Upper lobe of left lung (tissue), 6 donors: Measurements from ENCODE around the gene TAF1L. TPM values are rescaled to one million over a fixed set of nuclear protein-coding genes. Genes with fewer than 3 reads are reported as not detected.

ENCODE experiments used
- ATAC-seq, 2 donors: fragments of 200-7000 bp; cut with Tn5 transposase; one replicate each; pipeline ENCODE4 v1.9.1; 2022; ENCODE audit warnings: mild to moderate bottlenecking in 2 of 2, moderate library complexity in 2 of 2; ENCODE audit not compliant: low FRiP score in 2 of 2
- DNase-seq, 2 donors: peaks; one replicate each; pipeline ENCODE4 v3.0.0-alpha.2; 2019 to 2020
- H3K27ac ChIP-seq, 4 donors: fragments of 200-600 bp; sonication (generic); one replicate each; pipeline ENCODE4 v1.5.1; 2016 to 2019
- H3K27me3 ChIP-seq, 4 donors: fragments of 200-600 bp; sonication (generic); one replicate each; pipeline ENCODE4 v1.5.1; 2017 to 2019
- H3K36me3 ChIP-seq, 4 donors: fragments of 200-600 bp; sonication (generic); one replicate each; pipeline ENCODE4 v1.5.1; 2016 to 2019
- H3K4me1 ChIP-seq, 4 donors: fragments of 200-600 bp; sonication (generic); one replicate each; pipeline ENCODE4 v1.5.1; 2018 to 2019
- H3K4me3 ChIP-seq, 4 donors: fragments of 200-600 bp; sonication (generic); one replicate each; pipeline ENCODE4 v1.5.1; 2017 to 2019; ENCODE audit warnings: mild to moderate bottlenecking in 2 of 4, moderate library complexity in 1 of 4
- H3K9me3 ChIP-seq, 4 donors: fragments of 200-600 bp; sonication (generic); one replicate each; pipeline ENCODE4 v1.5.1; 2018 to 2019
- CTCF ChIP-seq, 6 experiments: fragments of 450-650 bp in 4 of 6; fragments of 200-600 bp in 2 of 6; sonication (generic) in 2 of 6; IDR thresholded peaks; one replicate each; pipeline ENCODE4 v1.5.1; 2016 to 2019; ENCODE audit warnings: antibody characterized with exemption in 6 of 6
- EP300 ChIP-seq, 4 donors: sonication (generic); formaldehyde crosslinking; IDR thresholded peaks; one replicate each; pipeline ENCODE4 v1.5.1; 2017; ENCODE audit warnings: antibody characterized with exemption in 4 of 4, control low read depth in 2 of 4
- POLR2A ChIP-seq, 4 donors: fragments of 450-650 bp; IDR thresholded peaks; one replicate each; pipeline ENCODE4 v1.5.1; 2016 to 2017; ENCODE audit warnings: antibody characterized with exemption in 4 of 4, mild to moderate bottlenecking in 2 of 4
- POLR2AphosphoS5 ChIP-seq, 2 donors: sonication (generic); formaldehyde crosslinking; IDR thresholded peaks; one replicate each; pipeline ENCODE4 v1.5.1; 2017; ENCODE audit warnings: antibody characterized with exemption in 2 of 2
- WGBS, 2 donors: methylation state at CpG; one replicate each; pipeline ENCODE4 v1.1.5; 2017 to 2018; 5-methylcytosine and 5-hydroxymethylcytosine counted together
- total RNA-seq, 6 donors: library from RNA; depleted of rRNA in 4 of 6; stranded (reverse); fragments of >200 nt in 4 of 6; gene quantifications; one replicate each; pipeline versions ENCODE4 v1.1.0 to v1.2.1, GENCODE V29; 2016 to 2021
- donor health status: DM: no; HTN: no; CAD: no; lungs with moderate emphysema.
- donor health status: DM: no; HTN: yes; CAD: no; lungs with severe emphysema.

Gene TAF1L
- total RNA-seq, 6 donors from 2014 or later, result not detected

GRCh38 chr9:32590898-32591297 is 44.6 kb downstream of the TAF1L start:
- Histone ChIP-seq H3K4me1 (no peaks in the 10 kb centered on the region), H3K4me3 (no peak overlapping the region), H3K27me3 (no peaks in the 10 kb centered on the region), H3K36me3 (no peaks in the 10 kb centered on the region), H3K27ac (no peak overlapping the region), H3K9me3 (no peaks in the 10 kb centered on the region)
- 82 to 87% methylated on average over 1 of the region's 1 CpG for WGBS, 2 donors
- ATAC-seq (no peak), DNase-seq (no peak)
- TF ChIP-seq EP300 (IDR thresholded peaks at IDR 0.05) (no peak), POLR2AphosphoS5 (IDR thresholded peaks at IDR 0.05) (no peak), POLR2A (IDR thresholded peaks at IDR 0.05) (no peak), CTCF (IDR thresholded peaks at IDR 0.05) (no peak)

GRCh38 chr9:32590476-32590875 is 45.0 kb downstream of the TAF1L start:
- 41 to 62% methylated on average over 2 of the region's 2 CpGs for WGBS, 2 donors
- DNase-seq (no peak), ATAC-seq (no peak)
- Histone ChIP-seq H3K27ac (no peak overlapping the region), H3K4me3 (no peak overlapping the region), H3K36me3 (no peaks in the 10 kb centered on the region), H3K4me1 (no peaks in the 10 kb centered on the region), H3K9me3 (no peaks in the 10 kb centered on the region), H3K27me3 (no peaks in the 10 kb centered on the region)
- TF ChIP-seq POLR2AphosphoS5 (IDR thresholded peaks at IDR 0.05), result no peak
- TF ChIP-seq POLR2A (IDR thresholded peaks at IDR 0.05), result no peak
- TF ChIP-seq CTCF (IDR thresholded peaks at IDR 0.05), result no peak
- no peak for TF ChIP-seq EP300 (IDR thresholded peaks at IDR 0.05)

- TF ChIP-seq CTCF (IDR thresholded peaks at IDR 0.05) (peak in 1 of 6 experiments; percentile 23), EP300 (IDR thresholded peaks at IDR 0.05) (no peak)
- WGBS, 2 donors, result 47 to 53% methylated on average over 6 of the region's 6 CpGs
- Histone ChIP-seq H3K9me3 (no peaks in the 10 kb centered on the region), H3K36me3 (no peaks in the 10 kb centered on the region), H3K27me3 (no peaks in the 10 kb centered on the region), H3K27ac (no peak overlapping the region), H3K4me3 (no peak overlapping the region), H3K4me1 (no peaks in the 10 kb centered on the region)
- DNase-seq (no peak), ATAC-seq (peak in 1 of 2 donors; percentile 71)
These were observed 46.3 kb downstream of the TAF1L start for GRCh38 chr9:32589083-32589723.

GRCh38 chr9:32587901-32588300 is 47.6 kb downstream of the TAF1L start:
- no peak for ATAC-seq
- no peak for TF ChIP-seq CTCF (IDR thresholded peaks at IDR 0.05)
- no peak for TF ChIP-seq EP300 (IDR thresholded peaks at IDR 0.05)
- TF ChIP-seq POLR2A (IDR thresholded peaks at IDR 0.05), result no peak
- TF ChIP-seq POLR2AphosphoS5 (IDR thresholded peaks at IDR 0.05), result no peak

GRCh38 chr9:32584784-32585183 is 50.7 kb downstream of the TAF1L start:
- TF ChIP-seq CTCF (IDR thresholded peaks at IDR 0.05) (no peak), POLR2AphosphoS5 (IDR thresholded peaks at IDR 0.05) (no peak), POLR2A (IDR thresholded peaks at IDR 0.05) (no peak), EP300 (IDR thresholded peaks at IDR 0.05) (no peak)
- Histone ChIP-seq H3K4me3 (no peak overlapping the region), H3K27ac (no peak overlapping the region), H3K36me3 (no peaks in the 10 kb centered on the region), H3K4me1 (no peaks in the 10 kb centered on the region), H3K27me3 (no peaks in the 10 kb centered on the region), H3K9me3 (no peaks in the 10 kb centered on the region)
- WGBS, 2 donors, result 29 to 48% methylated on average over 2 of the region's 2 CpGs
- ATAC-seq, result no peak
- no peak for DNase-seq

More at GRCh38 chr9:32587901-32588300, 47.6 kb downstream of the TAF1L start:
- no peak for DNase-seq
- Histone ChIP-seq H3K36me3 (no peaks in the 10 kb centered on the region), H3K27me3 (no peaks in the 10 kb centered on the region), H3K27ac (no peak overlapping the region), H3K9me3 (no peaks in the 10 kb centered on the region), H3K4me1 (no peaks in the 10 kb centered on the region), H3K4me3 (no peak overlapping the region)
